ENCODE results near the gene SLC22A2.

Gene SLC22A2

GRCh38 chr6:160293844-160294243 is 35.2 kb upstream of the SLC22A2 start:
- H3K36me3 ChIP-seq (ENCODE audit: control insufficient read depth in 2 of 2, insufficient read depth in 2 of 2, low read length in 2 of 2) = no peaks in the 10 kb centered on the region
- H3K4me3 ChIP-seq (ENCODE audit: low read length in 2 of 2) = no peak overlapping the region
- H3K4me1 ChIP-seq (ENCODE audit: control insufficient read depth in 2 of 2, insufficient read depth in 2 of 2, low read length in 2 of 2) = peaks cover 0 to 3% of the 10 kb centered on the region in 2 donors
- H3K27me3 ChIP-seq (ENCODE audit: control insufficient read depth in 2 of 2, insufficient read depth in 2 of 2, low read length in 2 of 2) = no peaks in the 10 kb centered on the region
- H3K27ac ChIP-seq (ENCODE audit: low read depth in 2 of 2, low read length in 2 of 2) = no peak overlapping the region
- H3K9me3 ChIP-seq (ENCODE audit: control insufficient read depth in 2 of 2, low read length in 2 of 2) = no peaks in the 10 kb centered on the region
- H3K9ac ChIP-seq (ENCODE audit: low read depth in 1 of 2, low read length in 2 of 2) = no peak overlapping the region

- H3K27me3 ChIP-seq (ENCODE audit: control insufficient read depth in 2 of 2, insufficient read depth in 2 of 2, low read length in 2 of 2) = no peaks in the 10 kb centered on the region
- H3K36me3 ChIP-seq (ENCODE audit: control insufficient read depth in 2 of 2, insufficient read depth in 2 of 2, low read length in 2 of 2) = no peaks in the 10 kb centered on the region
- no peaks in the 10 kb centered on the region for H3K4me1 ChIP-seq (ENCODE audit: control insufficient read depth in 2 of 2, insufficient read depth in 2 of 2, low read length in 2 of 2)
These were observed 27.0 kb upstream of the SLC22A2 start for GRCh38 chr6:160285541-160286105.

GRCh38 chr6:160284575-160284974 is 26.0 kb upstream of the SLC22A2 start:
- no peak overlapping the region for H3K9ac ChIP-seq (ENCODE audit: low read depth in 1 of 2, low read length in 2 of 2)
- H3K4me1 ChIP-seq (ENCODE audit: control insufficient read depth in 2 of 2, insufficient read depth in 2 of 2, low read length in 2 of 2) = no peaks in the 10 kb centered on the region
- no peak overlapping the region for H3K4me3 ChIP-seq (ENCODE audit: low read length in 2 of 2)
- H3K9me3 ChIP-seq (ENCODE audit: control insufficient read depth in 2 of 2, low read length in 2 of 2) = no peaks in the 10 kb centered on the region
- H3K27ac ChIP-seq (ENCODE audit: low read depth in 2 of 2, low read length in 2 of 2) = no peak overlapping the region
- no peaks in the 10 kb centered on the region for H3K36me3 ChIP-seq (ENCODE audit: control insufficient read depth in 2 of 2, insufficient read depth in 2 of 2, low read length in 2 of 2)
- H3K27me3 ChIP-seq (ENCODE audit: control insufficient read depth in 2 of 2, insufficient read depth in 2 of 2, low read length in 2 of 2) = no peaks in the 10 kb centered on the region

More at GRCh38 chr6:160285541-160286105, 27.0 kb upstream of the SLC22A2 start:
- no peak overlapping the region for H3K9ac ChIP-seq (ENCODE audit: low read depth in 1 of 2, low read length in 2 of 2)
- no peak overlapping the region for H3K27ac ChIP-seq (ENCODE audit: low read depth in 2 of 2, low read length in 2 of 2)
- no peak overlapping the region for H3K4me3 ChIP-seq (ENCODE audit: low read length in 2 of 2)
- no peaks in the 10 kb centered on the region for H3K9me3 ChIP-seq (ENCODE audit: control insufficient read depth in 2 of 2, low read length in 2 of 2)

- Histone ChIP-seq H3K27ac (ENCODE audit: low read depth in 2 of 2, low read length in 2 of 2) (no peak overlapping the region), H3K4me3 (ENCODE audit: low read length in 2 of 2) (no peak overlapping the region), H3K9me3 (ENCODE audit: control insufficient read depth in 2 of 2, low read length in 2 of 2) (no peaks in the 10 kb centered on the region), H3K9ac (ENCODE audit: low read depth in 1 of 2, low read length in 2 of 2) (no peak overlapping the region), H3K27me3 (ENCODE audit: control insufficient read depth in 2 of 2, insufficient read depth in 2 of 2, low read length in 2 of 2) (no peaks in the 10 kb centered on the region), H3K4me1 (ENCODE audit: control insufficient read depth in 2 of 2, insufficient read depth in 2 of 2, low read length in 2 of 2) (no peaks in the 10 kb centered on the region), H3K36me3 (ENCODE audit: control insufficient read depth in 2 of 2, insufficient read depth in 2 of 2, low read length in 2 of 2) (no peaks in the 10 kb centered on the region)
These were observed 23.8 kb upstream of the SLC22A2 start for GRCh38 chr6:160282444-160282843.

GRCh38 chr6:160279850-160280249 is 21.2 kb upstream of the SLC22A2 start:
- Histone ChIP-seq H3K27ac (ENCODE audit: low read depth in 2 of 2, low read length in 2 of 2) (no peak overlapping the region), H3K9me3 (ENCODE audit: control insufficient read depth in 2 of 2, low read length in 2 of 2) (no peaks in the 10 kb centered on the region), H3K27me3 (ENCODE audit: control insufficient read depth in 2 of 2, insufficient read depth in 2 of 2, low read length in 2 of 2) (no peaks in the 10 kb centered on the region), H3K4me3 (ENCODE audit: low read length in 2 of 2) (no peak overlapping the region), H3K9ac (ENCODE audit: low read depth in 1 of 2, low read length in 2 of 2) (no peak overlapping the region), H3K4me1 (ENCODE audit: control insufficient read depth in 2 of 2, insufficient read depth in 2 of 2, low read length in 2 of 2) (no peaks in the 10 kb centered on the region), H3K36me3 (ENCODE audit: control insufficient read depth in 2 of 2, insufficient read depth in 2 of 2, low read length in 2 of 2) (no peaks in the 10 kb centered on the region)

GRCh38 chr6:160278786-160279310 is 20.2 kb upstream of the SLC22A2 start:
- Histone ChIP-seq H3K4me3 (ENCODE audit: low read length in 2 of 2) (no peak overlapping the region), H3K27ac (ENCODE audit: low read depth in 2 of 2, low read length in 2 of 2) (no peak overlapping the region), H3K9me3 (ENCODE audit: control insufficient read depth in 2 of 2, low read length in 2 of 2) (no peaks in the 10 kb centered on the region), H3K4me1 (ENCODE audit: control insufficient read depth in 2 of 2, insufficient read depth in 2 of 2, low read length in 2 of 2) (no peaks in the 10 kb centered on the region), H3K36me3 (ENCODE audit: control insufficient read depth in 2 of 2, insufficient read depth in 2 of 2, low read length in 2 of 2) (no peaks in the 10 kb centered on the region), H3K9ac (ENCODE audit: low read depth in 1 of 2, low read length in 2 of 2) (no peak overlapping the region), H3K27me3 (ENCODE audit: control insufficient read depth in 2 of 2, insufficient read depth in 2 of 2, low read length in 2 of 2) (no peaks in the 10 kb centered on the region)

GRCh38 chr6:160278311-160278710 is 19.7 kb upstream of the SLC22A2 start:
- Histone ChIP-seq H3K9me3 (ENCODE audit: control insufficient read depth in 2 of 2, low read length in 2 of 2) (no peaks in the 10 kb centered on the region), H3K36me3 (ENCODE audit: control insufficient read depth in 2 of 2, insufficient read depth in 2 of 2, low read length in 2 of 2) (no peaks in the 10 kb centered on the region), H3K4me3 (ENCODE audit: low read length in 2 of 2) (no peak overlapping the region), H3K9ac (ENCODE audit: low read depth in 1 of 2, low read length in 2 of 2) (no peak overlapping the region), H3K27ac (ENCODE audit: low read depth in 2 of 2, low read length in 2 of 2) (no peak overlapping the region), H3K27me3 (ENCODE audit: control insufficient read depth in 2 of 2, insufficient read depth in 2 of 2, low read length in 2 of 2) (no peaks in the 10 kb centered on the region), H3K4me1 (ENCODE audit: control insufficient read depth in 2 of 2, insufficient read depth in 2 of 2, low read length in 2 of 2) (no peaks in the 10 kb centered on the region)

- Histone ChIP-seq H3K9ac (ENCODE audit: low read depth in 1 of 2, low read length in 2 of 2) (no peak overlapping the region), H3K4me1 (ENCODE audit: control insufficient read depth in 2 of 2, insufficient read depth in 2 of 2, low read length in 2 of 2) (no peaks in the 10 kb centered on the region), H3K36me3 (ENCODE audit: control insufficient read depth in 2 of 2, insufficient read depth in 2 of 2, low read length in 2 of 2) (no peaks in the 10 kb centered on the region), H3K27me3 (ENCODE audit: control insufficient read depth in 2 of 2, insufficient read depth in 2 of 2, low read length in 2 of 2) (no peaks in the 10 kb centered on the region), H3K9me3 (ENCODE audit: control insufficient read depth in 2 of 2, low read length in 2 of 2) (no peaks in the 10 kb centered on the region), H3K4me3 (ENCODE audit: low read length in 2 of 2) (no peak overlapping the region), H3K27ac (ENCODE audit: low read depth in 2 of 2, low read length in 2 of 2) (no peak overlapping the region)
These were observed 18.9 kb upstream of the SLC22A2 start for GRCh38 chr6:160277546-160277945.

GRCh38 chr6:160277144-160277543 is 18.5 kb upstream of the SLC22A2 start:
- Histone ChIP-seq H3K36me3 (ENCODE audit: control insufficient read depth in 2 of 2, insufficient read depth in 2 of 2, low read length in 2 of 2) (no peaks in the 10 kb centered on the region), H3K9ac (ENCODE audit: low read depth in 1 of 2, low read length in 2 of 2) (no peak overlapping the region), H3K4me1 (ENCODE audit: control insufficient read depth in 2 of 2, insufficient read depth in 2 of 2, low read length in 2 of 2) (no peaks in the 10 kb centered on the region), H3K9me3 (ENCODE audit: control insufficient read depth in 2 of 2, low read length in 2 of 2) (no peaks in the 10 kb centered on the region), H3K4me3 (ENCODE audit: low read length in 2 of 2) (no peak overlapping the region), H3K27ac (ENCODE audit: low read depth in 2 of 2, low read length in 2 of 2) (no peak overlapping the region), H3K27me3 (ENCODE audit: control insufficient read depth in 2 of 2, insufficient read depth in 2 of 2, low read length in 2 of 2) (no peaks in the 10 kb centered on the region)

GRCh38 chr6:160276126-160276525 is 17.5 kb upstream of the SLC22A2 start:
- Histone ChIP-seq H3K27ac (ENCODE audit: low read depth in 2 of 2, low read length in 2 of 2) (no peak overlapping the region), H3K9ac (ENCODE audit: low read depth in 1 of 2, low read length in 2 of 2) (no peak overlapping the region), H3K4me3 (ENCODE audit: low read length in 2 of 2) (no peak overlapping the region)

More at GRCh38 chr6:160276126-160276525, 17.5 kb upstream of the SLC22A2 start:
- Histone ChIP-seq H3K27me3 (ENCODE audit: control insufficient read depth in 2 of 2, insufficient read depth in 2 of 2, low read length in 2 of 2) (no peaks in the 10 kb centered on the region), H3K36me3 (ENCODE audit: control insufficient read depth in 2 of 2, insufficient read depth in 2 of 2, low read length in 2 of 2) (no peaks in the 10 kb centered on the region), H3K9me3 (ENCODE audit: control insufficient read depth in 2 of 2, low read length in 2 of 2) (no peaks in the 10 kb centered on the region), H3K4me1 (ENCODE audit: control insufficient read depth in 2 of 2, insufficient read depth in 2 of 2, low read length in 2 of 2) (no peaks in the 10 kb centered on the region)

Measured in mucosa of rectum (tissue), 2 donors.